DND-41 (cell line): ENCODE data around the gene PADI3.

Experiments
- CTCF ChIP-seq: IDR thresholded peaks from 2 replicates; pipeline ENCODE4 v1.5.1; 2012; ENCODE audit warnings: borderline replicate concordance, low read length, moderate library complexity, mild to moderate bottlenecking; ENCODE audit not compliant: poor library complexity, severe bottlenecking; ENCODE audit errors: extremely low read depth
- EZH2 ChIP-seq: IDR thresholded peaks from 3 replicates; pipeline ENCODE4 v1.6.1; 2012; ENCODE audit warnings: borderline replicate concordance, low read depth, mild to moderate bottlenecking, moderate library complexity, low read length, inconsistent platforms; ENCODE audit not compliant: severe bottlenecking

DNA sequence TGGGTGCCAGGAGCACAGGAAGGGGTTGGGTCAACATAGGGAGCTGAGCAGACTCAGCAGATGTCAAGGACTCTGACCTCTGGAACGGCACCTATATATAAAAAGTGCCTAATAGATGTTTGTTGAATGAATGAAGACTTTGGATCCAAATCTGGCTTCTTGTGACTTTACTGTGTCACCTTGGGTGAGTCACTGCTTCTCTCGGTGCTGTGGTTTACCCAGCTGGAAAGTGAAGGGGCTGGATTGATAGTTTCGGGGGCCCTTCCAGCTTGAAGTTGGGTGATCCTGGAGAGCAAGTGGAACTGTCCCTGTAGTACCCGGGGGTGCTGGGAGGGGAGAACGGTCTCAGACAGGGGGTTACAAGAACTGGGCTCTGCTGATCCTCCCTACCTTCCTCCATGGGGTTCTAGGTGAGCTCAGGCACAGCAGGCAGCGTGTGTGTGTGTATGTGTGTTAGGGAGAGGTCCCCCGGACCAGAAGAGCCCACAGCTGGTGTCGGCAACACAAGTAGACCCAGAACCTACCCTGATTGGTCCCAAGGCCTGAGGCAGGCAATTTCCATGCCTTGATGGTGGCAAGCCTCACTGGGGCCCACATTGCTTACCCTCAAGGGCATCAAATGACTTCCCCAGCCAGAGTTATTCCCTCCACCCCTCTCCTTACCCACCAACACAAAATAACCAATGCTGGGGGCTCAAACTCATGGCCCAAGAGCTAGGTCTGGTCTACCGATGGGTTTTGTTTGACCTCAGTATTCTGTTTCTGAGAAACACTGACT is 49.4 kb upstream of the PADI3 start:
- TF ChIP-seq CTCF, result no peak
- TF ChIP-seq EZH2, result no peak
